ENCODE results near the gene LDB2. TPM values are rescaled to one million over a fixed set of nuclear protein-coding genes. Genes with fewer than 3 reads are reported as not detected.

The LDB2 gene
- total RNA-seq, 2 donors from 2014 or later = 31.0 to 34.1 TPM

- no peaks in the 10 kb centered on the region for H3K27me3 ChIP-seq (replicated peaks; ENCODE audit: insufficient read depth)
- DNase-seq (ENCODE audit: low spot score) (no peak), ATAC-seq (ENCODE audit: insufficient number of reproducible peaks, low FRiP score, low read depth) (no peak)
- no peak overlapping the region for H3K4me3 ChIP-seq
- no peak for TF ChIP-seq CTCF (IDR thresholded peaks at IDR 0.05)
- H3K9me3 ChIP-seq = no peaks in the 10 kb centered on the region
- H3K4me1 ChIP-seq (ENCODE audit: control insufficient read depth in 1 of 2, low read depth in 2 of 2) = no peaks in the 10 kb centered on the region
- no peaks in the 10 kb centered on the region for H3K36me3 ChIP-seq
- no peak overlapping the region for H3K27ac ChIP-seq
These were observed 62.7 kb downstream of the LDB2 start for GRCh38 chr4:16835597-16836247.

GRCh38 chr4:16834814-16835213 is 63.6 kb downstream of the LDB2 start:
- H3K4me1 ChIP-seq (ENCODE audit: control insufficient read depth in 1 of 2, low read depth in 2 of 2) = no peaks in the 10 kb centered on the region
- no peak for TF ChIP-seq CTCF (IDR thresholded peaks at IDR 0.05)
- ATAC-seq (ENCODE audit: insufficient number of reproducible peaks, low FRiP score, low read depth) = no peak

GRCh38 chr4:16833722-16834121 is 64.7 kb downstream of the LDB2 start:
- Histone ChIP-seq H3K4me3 (no peak overlapping the region), H3K27me3 (replicated peaks; ENCODE audit: insufficient read depth) (no peaks in the 10 kb centered on the region), H3K27ac (no peak overlapping the region), H3K4me1 (ENCODE audit: control insufficient read depth in 1 of 2, low read depth in 2 of 2) (no peaks in the 10 kb centered on the region), H3K36me3 (no peaks in the 10 kb centered on the region), H3K9me3 (no peaks in the 10 kb centered on the region)
- no peak for TF ChIP-seq CTCF (IDR thresholded peaks at IDR 0.05)
- ATAC-seq (ENCODE audit: insufficient number of reproducible peaks, low FRiP score, low read depth) (no peak), DNase-seq (ENCODE audit: low spot score) (no peak)

More at GRCh38 chr4:16834814-16835213, 63.6 kb downstream of the LDB2 start:
- H3K9me3 ChIP-seq = no peaks in the 10 kb centered on the region
- no peak for DNase-seq (ENCODE audit: low spot score)
- no peak overlapping the region for H3K27ac ChIP-seq
- no peak overlapping the region for H3K4me3 ChIP-seq
- H3K27me3 ChIP-seq (replicated peaks; ENCODE audit: insufficient read depth) = no peaks in the 10 kb centered on the region
- no peaks in the 10 kb centered on the region for H3K36me3 ChIP-seq

- Histone ChIP-seq H3K27ac (no peak overlapping the region), H3K36me3 (no peaks in the 10 kb centered on the region), H3K27me3 (replicated peaks; ENCODE audit: insufficient read depth) (no peaks in the 10 kb centered on the region), H3K4me3 (no peak overlapping the region), H3K4me1 (ENCODE audit: control insufficient read depth in 1 of 2, low read depth in 2 of 2) (no peaks in the 10 kb centered on the region), H3K9me3 (no peaks in the 10 kb centered on the region)
- no peak for DNase-seq (ENCODE audit: low spot score)
- TF ChIP-seq CTCF (IDR thresholded peaks at IDR 0.05) = no peak
- no peak for ATAC-seq (ENCODE audit: insufficient number of reproducible peaks, low FRiP score, low read depth)
These were observed 68.4 kb downstream of the LDB2 start for GRCh38 chr4:16830081-16830480.

- no peak for TF ChIP-seq CTCF (IDR thresholded peaks at IDR 0.05)
- Histone ChIP-seq H3K36me3 (no peaks in the 10 kb centered on the region), H3K9me3 (no peaks in the 10 kb centered on the region), H3K4me1 (ENCODE audit: control insufficient read depth in 1 of 2, low read depth in 2 of 2) (no peaks in the 10 kb centered on the region), H3K27ac (no peak overlapping the region), H3K27me3 (replicated peaks; ENCODE audit: insufficient read depth) (no peaks in the 10 kb centered on the region), H3K4me3 (no peak overlapping the region)
- ATAC-seq (ENCODE audit: insufficient number of reproducible peaks, low FRiP score, low read depth) (no peak), DNase-seq (ENCODE audit: low spot score) (no peak)
These were observed 70.4 kb downstream of the LDB2 start for GRCh38 chr4:16827794-16828724.
